ENCODE data around the gene MYOM1.

The MYOM1 gene

DNA sequence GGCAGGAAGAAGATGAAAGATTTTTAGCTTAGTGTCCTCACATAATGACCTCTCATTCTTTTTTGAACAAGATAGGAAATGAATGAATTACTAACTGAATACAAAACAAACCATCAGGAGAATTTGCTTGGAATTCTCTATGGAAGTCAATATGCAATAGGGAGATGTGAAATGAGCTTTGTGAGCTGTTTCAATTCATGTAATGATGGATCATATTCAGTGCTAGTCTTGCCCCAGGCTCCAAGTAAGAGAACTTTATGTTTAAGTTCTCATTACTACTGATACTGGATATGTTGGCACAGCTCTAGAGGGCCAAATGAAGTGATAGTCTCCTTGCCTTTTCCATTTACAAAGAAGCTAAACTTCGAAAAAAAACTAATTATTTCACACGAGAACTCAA lies 29.2 kb downstream of the MYOM1 start:
- no peak for DNase-seq (ENCODE audit: low read depth in 3 of 3, low spot score in 1 of 3)

DNA sequence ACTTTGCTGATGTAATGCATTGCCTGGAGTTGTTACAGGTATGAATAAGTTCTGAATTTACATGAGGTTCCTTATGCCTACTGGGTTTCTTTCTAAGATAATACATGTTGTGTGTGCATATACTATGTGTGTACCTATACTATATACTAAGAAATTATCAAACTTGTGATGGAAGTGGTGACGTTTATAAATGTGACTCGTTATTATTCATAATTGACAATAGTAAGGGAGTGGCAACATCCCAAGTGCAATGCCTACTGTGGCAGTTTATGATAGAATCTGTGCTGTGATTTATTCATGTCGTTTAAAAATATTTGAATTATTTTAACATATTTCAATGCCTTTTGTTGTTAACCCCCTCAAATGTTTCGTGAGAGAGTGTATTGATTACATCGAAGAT lies 29.9 kb downstream of the MYOM1 start:
- DNase-seq (ENCODE audit: low read depth in 3 of 3, low spot score in 1 of 3) = no peak

DNA sequence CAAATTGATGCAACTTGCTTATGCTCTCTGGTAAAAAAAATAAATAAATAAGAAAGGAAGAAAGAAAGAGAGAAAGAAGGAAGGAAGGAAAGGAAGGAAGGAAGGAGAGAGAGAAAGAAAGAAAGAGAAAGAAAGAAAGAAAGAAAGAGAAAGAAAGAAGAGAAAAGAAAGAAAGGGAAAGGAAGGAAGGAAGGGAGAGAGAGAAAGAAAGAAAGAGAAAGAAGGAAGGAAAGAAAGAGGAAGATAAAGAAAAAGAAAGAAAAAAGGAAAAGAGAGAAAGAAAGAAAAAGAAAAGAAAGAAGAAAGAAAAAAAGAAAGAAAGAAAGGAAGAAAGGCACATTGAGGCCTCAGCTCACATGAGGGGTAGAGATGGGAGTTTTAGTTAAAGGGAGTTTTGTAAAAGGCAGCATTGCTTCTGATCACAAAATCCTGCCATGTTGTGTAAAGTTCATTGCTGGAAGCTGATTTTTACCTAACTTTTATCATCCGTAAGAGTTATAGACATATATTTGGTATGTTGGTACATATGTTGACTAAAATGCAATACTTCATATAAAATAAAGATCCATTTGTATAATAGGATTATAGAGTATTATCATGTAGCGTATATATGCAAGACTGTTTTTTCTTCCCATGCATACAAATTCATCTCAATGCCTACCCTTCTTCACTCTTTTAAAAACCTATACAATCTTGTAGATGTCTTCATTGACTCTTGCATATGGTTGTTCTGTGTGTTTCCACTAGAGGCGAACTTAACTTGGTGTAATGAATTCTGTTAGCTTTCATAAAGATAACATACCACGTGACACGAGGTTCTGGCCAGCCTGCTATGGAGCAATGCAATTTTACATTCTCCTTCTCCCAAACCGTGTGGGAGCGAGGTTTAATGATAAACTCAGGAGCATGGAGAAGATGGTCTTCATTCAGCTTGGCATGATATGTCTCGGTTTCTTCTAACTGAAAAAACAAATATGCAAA lies 32.8 kb downstream of the MYOM1 start:
- no peak for DNase-seq (ENCODE audit: low read depth in 3 of 3, low spot score in 1 of 3)

DNA sequence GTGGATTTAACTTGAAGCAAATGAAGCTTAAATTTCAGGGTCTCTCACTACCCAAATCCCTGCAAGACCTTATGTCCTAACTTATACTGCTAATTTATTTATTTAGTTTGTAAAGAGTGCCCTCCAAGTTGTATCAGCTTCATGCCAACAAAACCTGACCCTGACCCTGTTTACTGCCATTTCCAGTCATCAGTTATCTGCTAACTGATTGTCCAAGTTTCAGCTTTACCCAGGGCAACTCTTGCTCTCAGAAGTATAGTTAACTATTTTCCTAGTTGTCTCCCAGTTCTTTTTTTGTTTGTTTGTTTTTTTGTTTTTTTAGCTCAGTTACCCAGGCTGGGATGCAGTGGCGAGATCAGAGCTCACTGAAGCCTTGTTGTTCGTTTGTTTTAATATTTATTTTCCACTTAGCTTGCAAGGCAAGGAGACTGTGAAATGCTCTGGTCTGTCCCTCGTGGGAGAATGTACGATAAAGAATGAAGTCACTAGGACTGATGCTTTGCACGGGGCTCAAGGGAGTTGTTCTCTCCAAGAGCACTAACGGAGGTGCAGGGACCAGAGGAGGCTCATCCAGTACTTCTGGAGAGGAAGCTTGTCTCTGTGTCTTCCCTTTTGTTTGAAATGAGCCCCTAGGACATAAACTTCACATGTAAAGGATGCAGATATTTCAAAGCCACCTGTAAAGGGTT lies 35.3 kb downstream of the MYOM1 start:
- DNase-seq (ENCODE audit: low read depth in 3 of 3, low spot score in 1 of 3) = no peak

DNA sequence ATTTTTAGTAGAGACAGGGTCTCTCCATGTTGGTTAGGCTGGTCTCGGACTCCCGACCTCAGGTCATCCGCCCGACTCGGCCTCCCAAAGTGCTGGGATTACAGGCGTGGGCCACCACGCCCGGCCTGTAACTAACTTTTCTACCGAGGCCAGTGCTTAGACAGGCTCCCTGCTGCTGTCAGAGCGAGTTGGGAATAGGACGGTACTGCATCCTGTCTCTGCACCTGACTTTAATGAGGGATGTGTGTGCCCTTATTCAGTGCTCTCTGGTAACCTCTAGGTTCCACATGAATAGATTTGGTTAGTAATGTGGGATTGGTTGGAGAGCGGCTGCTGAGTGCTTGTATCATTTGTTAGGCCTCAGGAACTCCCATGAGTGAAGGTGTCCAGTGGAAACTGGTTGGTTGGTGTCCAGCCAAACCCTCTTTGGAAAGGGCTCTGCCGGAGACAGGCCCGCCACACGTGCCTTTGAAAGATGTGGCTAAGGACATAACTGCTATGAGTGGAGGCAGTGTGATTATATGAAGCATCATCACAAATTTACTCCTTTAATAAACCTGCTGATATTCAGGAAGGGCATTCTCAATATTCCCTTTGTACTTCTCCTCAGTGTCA lies 36.6 kb downstream of the MYOM1 start:
- DNase-seq (ENCODE audit: low read depth in 3 of 3, low spot score in 1 of 3) = no peak

DNA sequence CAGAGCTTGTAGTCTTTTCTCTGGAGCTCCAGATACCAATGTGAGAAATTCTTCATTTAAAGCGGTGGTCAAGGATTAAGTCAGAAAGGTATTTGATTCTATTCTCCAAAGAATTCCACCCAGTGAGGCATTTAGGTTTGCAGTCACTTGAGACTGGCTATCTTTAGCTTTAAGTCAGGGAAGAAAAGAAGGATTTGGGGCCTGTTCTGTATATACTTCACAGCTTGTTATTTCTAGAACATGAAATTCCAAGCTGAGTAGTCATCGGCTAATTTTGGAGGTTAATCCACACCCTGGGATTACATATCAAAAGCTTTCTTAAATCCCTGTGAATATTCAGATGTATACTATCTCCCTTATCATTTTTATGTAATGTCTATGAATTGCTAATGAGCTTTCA lies 39.4 kb downstream of the MYOM1 start:
- no peak for DNase-seq (ENCODE audit: low read depth in 3 of 3, low spot score in 1 of 3)

DNA sequence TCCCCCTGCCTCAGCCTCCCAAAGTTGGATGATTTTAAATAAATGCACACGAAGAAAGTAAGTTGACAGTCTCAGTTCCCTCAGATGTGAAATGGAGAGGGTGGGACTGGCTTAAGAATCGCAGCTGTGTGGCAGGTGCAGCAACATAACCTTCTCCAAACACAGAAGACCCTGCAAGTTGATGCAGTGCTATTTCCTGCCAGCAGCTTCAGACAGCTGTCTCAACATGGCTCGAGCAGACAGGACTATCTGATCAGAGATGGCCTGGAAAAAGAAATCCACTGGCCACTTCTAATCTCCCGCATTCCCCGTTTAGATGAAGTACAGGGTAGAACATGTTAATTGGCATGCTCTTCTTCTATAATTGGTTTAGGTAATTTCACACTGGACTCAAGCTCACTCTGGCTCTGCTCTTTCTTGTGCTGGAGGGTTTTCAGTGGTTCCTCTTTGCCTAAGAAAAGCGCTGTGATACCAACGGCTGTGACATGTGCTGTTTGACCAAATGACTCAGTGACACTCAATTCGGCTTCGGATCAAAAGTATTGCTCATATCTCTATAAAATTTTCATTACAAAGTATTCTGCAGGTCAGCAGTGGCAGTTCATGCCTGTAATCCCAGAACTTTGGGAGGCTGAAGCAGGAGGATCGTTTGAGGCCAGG lies 40.2 kb downstream of the MYOM1 start:
- DNase-seq (ENCODE audit: low read depth in 3 of 3, low spot score in 1 of 3) = no peak

DNA sequence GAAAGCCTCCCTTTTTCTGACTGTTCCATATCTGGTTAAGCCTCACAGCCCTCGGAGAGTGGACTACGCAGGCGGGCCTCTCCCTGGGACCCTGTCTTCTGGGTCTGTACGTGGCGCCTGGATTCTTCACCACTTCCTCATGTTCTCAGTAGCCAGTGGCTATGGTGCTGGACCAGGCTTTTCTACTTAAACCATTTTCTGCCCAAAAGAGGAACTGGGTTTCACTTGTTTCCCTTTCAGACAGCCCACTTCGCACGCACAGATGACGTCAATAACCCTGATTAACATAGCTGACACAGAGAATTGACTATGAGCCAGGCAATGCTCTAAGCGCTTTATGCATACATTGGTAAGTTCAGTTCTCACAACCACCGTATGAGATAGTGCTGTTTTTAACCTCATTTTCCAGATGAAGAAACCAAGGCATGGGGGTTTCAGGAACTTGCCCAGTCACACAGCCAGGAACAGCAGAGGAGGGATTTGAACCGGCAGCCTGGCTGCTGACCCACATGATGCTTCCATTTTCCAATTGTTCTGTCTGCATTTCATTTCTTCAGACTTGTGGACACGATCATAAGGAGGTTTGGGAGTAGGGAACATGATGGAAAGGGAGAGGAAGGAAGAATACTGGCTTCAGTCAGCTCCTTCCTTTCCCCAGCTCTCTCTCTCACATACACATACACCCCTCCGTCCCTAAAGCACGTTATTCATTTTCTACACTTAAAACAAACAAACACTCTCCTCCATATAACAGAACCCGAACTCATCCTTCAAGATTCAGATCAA lies 41.7 kb downstream of the MYOM1 start:
- DNase-seq (ENCODE audit: low read depth in 3 of 3, low spot score in 1 of 3) = no peak

DNA sequence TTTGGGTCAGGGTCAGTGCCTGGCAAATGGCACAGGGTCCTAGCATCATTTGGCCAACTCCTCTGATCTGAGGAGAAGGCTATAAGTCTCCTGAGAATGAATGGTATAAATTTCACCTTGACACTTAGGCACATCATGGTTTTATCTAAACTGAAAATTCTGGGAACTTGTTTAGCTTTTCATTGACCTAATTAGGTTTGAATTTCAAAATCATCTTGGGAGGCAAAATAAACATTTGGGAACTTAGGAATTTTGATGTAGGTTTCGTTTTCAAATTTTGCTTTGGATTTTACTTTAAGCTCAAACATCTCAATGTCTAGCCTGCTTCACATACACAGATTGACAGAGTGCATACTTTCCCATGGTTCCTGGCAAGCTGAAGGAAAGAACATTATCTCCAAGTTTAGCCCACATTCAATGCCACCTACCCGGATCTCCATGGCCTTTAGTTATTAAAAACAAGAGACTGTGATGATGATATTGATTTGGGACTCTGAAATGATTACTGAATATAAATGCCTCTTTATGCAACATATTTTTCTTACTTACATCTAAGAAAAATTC lies 44.5 kb downstream of the MYOM1 start:
- no peak for DNase-seq (ENCODE audit: low read depth in 3 of 3, low spot score in 1 of 3)

DNA sequence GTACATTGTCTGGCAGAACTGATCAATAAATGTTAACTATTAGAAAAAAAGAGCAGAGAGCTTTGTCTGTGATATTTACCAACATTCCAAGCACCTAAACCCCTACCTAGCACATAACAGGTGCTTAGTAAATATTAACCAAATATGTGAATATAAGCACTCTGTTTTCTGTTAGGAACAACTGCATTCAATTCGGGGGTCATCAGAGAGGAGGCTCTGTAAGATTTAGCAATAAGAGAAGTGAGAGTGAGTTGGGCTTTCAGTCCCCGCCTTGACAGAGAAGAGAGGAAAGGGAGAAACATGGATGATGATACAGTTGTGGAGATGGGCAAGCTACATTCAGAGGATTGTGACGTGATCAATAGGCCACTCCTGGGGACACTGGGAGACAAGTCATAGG lies 47.7 kb downstream of the MYOM1 start:
- no peak for DNase-seq (ENCODE audit: low read depth in 3 of 3, low spot score in 1 of 3)

DNA sequence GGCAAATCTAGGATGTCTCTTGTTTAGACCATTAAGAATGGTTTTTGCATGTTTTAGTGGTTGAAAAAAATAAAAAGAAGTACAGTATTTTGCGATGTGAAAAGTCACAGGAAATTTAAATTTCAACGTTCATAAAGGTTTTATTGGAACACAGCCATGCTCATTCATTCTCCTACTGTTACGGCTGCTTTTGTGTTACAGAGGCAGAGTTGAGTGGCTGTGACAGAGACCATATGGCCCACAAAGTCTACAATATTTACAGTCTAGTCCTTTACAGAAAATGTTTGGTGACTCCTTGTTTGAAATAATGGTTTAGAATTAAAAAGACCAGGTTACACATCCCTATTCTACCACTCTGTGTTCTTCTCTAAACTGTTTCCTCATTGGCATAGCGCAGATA lies 48.1 kb downstream of the MYOM1 start:
- DNase-seq (ENCODE audit: low read depth in 3 of 3, low spot score in 1 of 3) = no peak

DNA sequence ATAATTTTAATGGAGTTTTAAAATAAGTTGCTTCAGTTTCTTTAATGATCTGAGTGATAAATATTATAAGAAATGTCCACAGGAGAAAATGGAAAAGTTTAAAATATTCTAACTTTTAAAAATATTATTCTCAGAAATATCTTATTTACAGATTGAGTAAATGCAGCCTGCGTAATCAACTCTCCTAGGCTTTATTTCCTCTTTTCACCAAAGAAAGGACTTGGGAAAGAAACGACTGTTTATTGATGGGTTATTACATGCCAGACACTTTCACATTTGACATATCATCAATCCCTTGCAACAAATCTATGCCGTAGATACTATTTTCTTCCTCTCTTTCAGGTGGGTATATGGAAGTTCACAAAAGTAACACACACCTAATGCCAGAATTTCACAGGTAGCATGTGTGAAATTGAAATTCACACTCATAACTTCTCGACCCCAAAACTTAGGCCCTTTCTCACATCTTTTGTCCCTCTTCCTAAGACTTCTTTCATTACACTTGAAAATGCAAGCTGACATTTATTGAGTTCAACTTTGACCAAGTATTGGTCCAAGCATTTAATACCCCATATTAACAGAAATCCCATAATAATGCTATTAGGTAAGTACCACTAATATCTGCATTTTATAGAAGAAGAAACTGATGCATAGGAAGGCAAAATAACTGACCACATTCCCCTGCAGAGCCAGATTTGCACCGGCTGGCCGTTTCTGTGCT lies 49.2 kb downstream of the MYOM1 start:
- DNase-seq (ENCODE audit: low read depth in 3 of 3, low spot score in 1 of 3) = no peak

DNA sequence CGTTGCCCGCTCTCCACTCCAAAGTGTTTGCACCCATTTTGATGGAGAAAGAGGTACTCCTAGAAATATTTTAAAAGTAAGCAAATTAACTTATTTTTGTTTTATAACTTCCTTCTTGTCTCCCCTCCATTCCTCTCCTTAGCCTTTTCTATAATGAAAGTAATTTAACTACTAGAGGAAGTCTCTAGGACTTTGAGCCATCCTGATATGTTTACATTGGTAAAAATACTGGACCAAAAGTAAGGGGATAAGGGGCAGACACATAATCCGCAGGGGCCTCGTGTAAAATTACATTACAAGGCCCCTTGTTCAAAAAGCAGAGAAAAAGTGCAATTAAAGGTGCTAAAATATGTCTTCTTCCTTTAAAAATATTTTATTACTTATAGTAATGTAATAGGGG lies 55.4 kb downstream of the MYOM1 start:
- no peak for DNase-seq (ENCODE audit: low read depth in 3 of 3, low spot score in 1 of 3)

DNA sequence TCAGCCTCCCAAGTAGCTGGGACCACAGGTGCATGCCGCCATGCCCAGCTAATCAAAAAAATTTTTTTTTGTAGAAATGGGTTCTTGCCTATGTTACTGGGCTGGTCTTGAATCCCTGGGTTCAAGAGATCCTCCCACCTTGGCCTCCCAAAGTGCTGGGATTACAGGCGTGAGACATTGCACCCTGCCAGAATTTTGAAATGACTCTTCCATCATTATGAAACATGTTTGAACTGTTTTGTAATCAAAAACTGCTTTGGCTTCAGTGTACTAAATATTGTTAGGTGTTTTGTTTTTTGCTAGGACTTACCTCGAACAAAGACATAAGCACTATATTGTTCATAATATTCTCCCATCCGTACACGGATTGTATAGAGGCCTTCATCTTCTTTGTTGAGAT lies 55.8 kb downstream of the MYOM1 start:
- no peak for DNase-seq (ENCODE audit: low read depth in 3 of 3, low spot score in 1 of 3)

DNA sequence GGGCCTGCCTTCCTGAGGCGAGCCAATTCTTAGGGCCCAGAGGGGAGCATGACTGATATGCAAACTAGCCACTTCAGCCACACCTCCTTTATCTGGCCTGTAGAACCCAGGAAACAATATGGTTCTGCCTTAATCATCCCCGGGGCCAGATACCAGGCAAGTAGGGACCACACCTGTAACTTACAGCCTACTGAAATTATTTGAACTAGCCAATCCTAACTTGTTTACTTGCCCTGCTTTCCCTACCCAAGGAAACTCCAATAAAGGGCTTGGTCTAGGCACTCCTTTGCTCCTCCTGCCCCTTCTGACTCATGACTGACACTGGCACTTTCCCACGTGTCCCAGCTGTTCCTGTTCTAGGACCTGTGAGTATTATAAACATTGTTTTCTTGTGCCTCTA lies 57.6 kb downstream of the MYOM1 start:
- no peak for DNase-seq (ENCODE audit: low read depth in 3 of 3, low spot score in 1 of 3)

DNA sequence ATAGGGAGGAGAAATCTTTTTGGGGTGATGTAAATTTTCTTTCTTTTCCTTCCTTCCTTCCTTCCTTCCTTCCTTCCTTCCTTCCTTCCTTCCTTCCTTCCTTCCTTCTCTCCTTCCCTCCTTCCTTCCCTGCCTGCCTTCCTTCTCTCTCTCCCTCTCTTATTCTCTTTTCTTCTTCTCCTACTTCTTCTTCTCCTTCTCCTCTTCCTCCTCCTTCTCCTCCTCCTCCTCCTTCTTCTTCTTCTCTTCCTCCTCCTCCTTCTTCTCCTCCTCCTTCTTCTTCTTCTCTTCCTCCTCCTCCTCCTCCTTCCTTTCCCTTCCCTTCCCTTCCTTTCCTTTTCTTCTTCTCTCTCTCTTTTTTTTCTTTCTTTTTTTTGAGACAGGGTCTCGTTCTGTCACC lies 59.9 kb downstream of the MYOM1 start:
- no peak for DNase-seq (ENCODE audit: low read depth in 3 of 3, low spot score in 1 of 3)

DNA sequence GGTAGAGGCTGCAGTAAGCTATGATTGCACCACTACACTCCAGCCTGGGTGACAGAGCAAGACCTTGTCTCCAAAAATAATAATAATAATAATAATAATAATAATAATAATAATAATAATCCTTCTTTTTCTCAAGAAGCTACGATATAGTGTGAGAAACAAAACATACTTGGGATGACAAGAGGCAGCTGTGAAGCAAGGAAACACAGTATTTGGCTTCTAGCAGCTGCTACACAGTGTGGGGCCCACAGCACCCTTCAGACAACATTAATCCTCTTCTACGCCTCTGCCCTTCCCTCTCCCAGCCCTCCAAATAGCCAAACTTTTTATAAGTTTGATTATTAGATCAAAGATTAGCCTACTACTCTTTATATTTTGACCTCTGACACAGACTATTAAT lies 62.2 kb downstream of the MYOM1 start:
- no peak for DNase-seq (ENCODE audit: low read depth in 3 of 3, low spot score in 1 of 3)

DNA sequence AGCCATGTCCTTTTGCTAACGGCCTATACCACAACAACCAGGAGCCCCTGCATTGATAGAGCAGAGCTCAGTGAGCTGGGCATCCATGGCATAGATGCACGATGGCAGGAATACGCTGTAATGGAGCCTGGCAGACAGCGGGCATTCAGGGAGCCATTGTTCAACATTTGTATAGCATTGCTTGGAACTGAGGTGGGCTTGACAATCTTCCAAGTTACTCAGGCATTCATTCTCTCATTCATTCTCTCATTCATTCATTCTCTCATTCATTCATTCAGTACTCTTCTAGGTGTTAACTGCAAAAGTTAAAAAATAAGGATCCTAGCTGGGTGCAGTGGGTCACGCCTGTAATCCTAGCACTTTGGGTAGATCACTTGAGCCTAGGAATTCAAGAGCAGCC lies 62.7 kb downstream of the MYOM1 start:
- no peak for DNase-seq (ENCODE audit: low read depth in 3 of 3, low spot score in 1 of 3)

DNA sequence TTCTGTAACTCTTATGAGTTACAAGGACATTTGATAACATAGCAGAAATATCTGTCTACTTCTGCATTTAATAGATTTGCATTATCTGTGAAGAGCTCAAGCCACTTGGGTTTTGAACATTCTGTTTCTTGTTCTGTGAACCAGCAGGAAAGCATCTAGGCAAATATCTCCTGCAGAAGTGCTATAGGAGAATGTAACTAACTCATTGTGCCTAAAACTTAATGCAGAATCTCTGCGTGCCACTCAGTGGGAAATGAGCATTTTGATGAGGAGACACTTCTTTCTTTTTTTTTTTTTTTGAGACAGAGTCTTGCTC lies 63.5 kb downstream of the MYOM1 start:
- no peak for DNase-seq (ENCODE audit: low read depth in 3 of 3, low spot score in 1 of 3)

DNA sequence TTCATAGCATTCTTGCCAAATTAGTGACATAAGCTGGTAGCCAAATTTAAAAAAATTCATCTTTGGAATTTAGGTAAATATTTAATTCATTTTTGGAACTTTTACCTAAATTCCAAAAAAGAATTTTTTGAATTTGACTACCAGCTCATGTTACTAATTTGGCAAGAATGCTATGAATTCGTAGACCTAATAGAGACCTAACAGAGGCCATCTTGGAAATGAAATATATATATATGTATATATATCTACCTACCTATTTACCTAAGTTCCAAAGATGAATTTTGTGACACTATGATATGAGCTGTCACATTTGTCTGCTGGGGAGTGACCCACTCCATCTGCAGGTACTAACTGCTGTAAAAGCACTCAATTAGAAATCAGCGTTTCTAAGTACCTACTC lies 65.6 kb downstream of the MYOM1 start:
- DNase-seq (ENCODE audit: low read depth in 3 of 3, low spot score in 1 of 3) = no peak
